Panc1 (cell line): ENCODE measurements around the gene ADAMTSL3. TPM values are rescaled to one million over a fixed set of nuclear protein-coding genes. Genes with fewer than 3 reads are reported as not detected.

Source experiments
- ATAC-seq: fragments of 200-7000 bp; cut with Tn5 transposase; 2 replicates; pipeline ENCODE4 v1.9.1; 2020; ENCODE audit warnings: mild to moderate bottlenecking, moderate library complexity
- BruUV-seq: library from RNA; stranded (reverse); fragments of 400-500 nt; replicated peaks from 2 replicates; lab custom pipeline; 2021; lab: Mats Ljungman, UMichigan
- CTCF ChIA-PET: fragments of 300-600 bp; sonication (Branson Sonifier 250); formaldehyde crosslinking; loops from one replicate; lab custom pipeline; 2022; ENCODE audit warnings: antibody characterized with exemption; lab: Charles Lee
- POLR2A ChIA-PET: fragments of 300-600 bp; sonication (Branson Sonifier 250); formaldehyde crosslinking; loops from one replicate; lab custom pipeline; 2022; ENCODE audit warnings: antibody characterized with exemption; lab: Charles Lee
- DNase-seq: peaks from one replicate; pipeline ENCODE4 v3.0.0-alpha.2; 2010; ENCODE audit warnings: low read depth, low spot score
- H3K27ac ChIP-seq: 2 replicates; pipeline ENCODE4 v1.5.1; 2011; ENCODE audit warnings: mild to moderate bottlenecking, low read length, inconsistent platforms
- H3K27me3 ChIP-seq: fragments of 200-500 bp; sonication (Bioruptor generic); 2 replicates; pipeline ENCODE4 v1.6.0; 2014; ENCODE audit warnings: low read length, inconsistent platforms; ENCODE audit not compliant: control insufficient read depth, insufficient read depth
- H3K36me3 ChIP-seq: fragments of 200-500 bp; sonication (Bioruptor generic); 2 replicates; pipeline ENCODE4 v1.5.1; 2014; ENCODE audit warnings: inconsistent platforms, mild to moderate bottlenecking, low read length, moderate library complexity; ENCODE audit not compliant: control insufficient read depth, insufficient read depth
- H3K4me1 ChIP-seq: 2 replicates; pipeline ENCODE4 v1.5.1; 2011; ENCODE audit warnings: inconsistent platforms, mild to moderate bottlenecking, low read length, moderate library complexity; ENCODE audit not compliant: control insufficient read depth, insufficient read depth
- H3K4me3 ChIP-seq, 2 experiments: 2 replicates each; pipeline ENCODE4 v1.5.1; 2011 to 2012; ENCODE audit warnings: low read depth in 2 of 2, low read length in 2 of 2, mild to moderate bottlenecking in 2 of 2, inconsistent platforms in 1 of 2, moderate library complexity in 1 of 2
- H3K9me3 ChIP-seq: fragments of 200-500 bp; sonication (Bioruptor generic); 2 replicates; pipeline ENCODE4 v1.5.1; 2014; ENCODE audit warnings: low read depth, mild to moderate bottlenecking, inconsistent platforms, low read length, moderate library complexity; ENCODE audit not compliant: control insufficient read depth, insufficient read depth
- POLR2AphosphoS5 ChIP-seq: IDR thresholded peaks from 2 replicates; pipeline ENCODE4 v1.6.1; 2012; ENCODE audit warnings: mild to moderate bottlenecking, low read depth, low read length, moderate library complexity
- SIN3A ChIP-seq: IDR thresholded peaks from 2 replicates; pipeline ENCODE4 v1.6.1; 2012; ENCODE audit warnings: low read depth, mild to moderate bottlenecking, low read length, moderate library complexity, borderline replicate concordance; ENCODE audit not compliant: insufficient read depth
- TCF7L2 ChIP-seq: IDR thresholded peaks from 2 replicates; pipeline ENCODE4 v1.6.1; 2011; ENCODE audit warnings: mild to moderate bottlenecking, low read depth, low read length, inconsistent platforms
- in situ Hi-C: cut with HindIII; loops from 2 replicates; pipeline ENCODE4 v1.10.0; 2016; ENCODE audit warnings: low sequenced_read_pairs, low pct_unique_long_range_greater_than_20kb
- intact Hi-C: fragments of 100-400 bp; cut with micrococcal nuclease; formaldehyde crosslinking; loops from one replicate; pipeline ENCODE4 v1.10.0; 2022; ENCODE audit not compliant: unreplicated experiment
- total RNA-seq: library from RNA; stranded (reverse); gene quantifications from one replicate; pipeline ENCODE4 v1.2.1, GENCODE V29; 2021; ENCODE audit not compliant: unreplicated experiment
- TF ChIP-seq, protein P1 (sequence below): fragments of 450-650 bp; IDR thresholded peaks from 2 replicates; pipeline ENCODE4 v1.5.1; 2017; ENCODE audit warnings: mild to moderate bottlenecking
- TF ChIP-seq, protein P2 (sequence below), 2 experiments: IDR thresholded peaks; 2 replicates each; pipeline ENCODE4 v1.6.1; 2011 to 2012; ENCODE audit warnings: low read depth in 2 of 2, control low read depth in 1 of 2, low read length in 1 of 2, mild to moderate bottlenecking in 1 of 2, moderate library complexity in 1 of 2; ENCODE audit not compliant: insufficient read depth in 1 of 2

Gene ADAMTSL3
- total RNA-seq, 1 experiment from 2014 or later: not detected

DNA sequence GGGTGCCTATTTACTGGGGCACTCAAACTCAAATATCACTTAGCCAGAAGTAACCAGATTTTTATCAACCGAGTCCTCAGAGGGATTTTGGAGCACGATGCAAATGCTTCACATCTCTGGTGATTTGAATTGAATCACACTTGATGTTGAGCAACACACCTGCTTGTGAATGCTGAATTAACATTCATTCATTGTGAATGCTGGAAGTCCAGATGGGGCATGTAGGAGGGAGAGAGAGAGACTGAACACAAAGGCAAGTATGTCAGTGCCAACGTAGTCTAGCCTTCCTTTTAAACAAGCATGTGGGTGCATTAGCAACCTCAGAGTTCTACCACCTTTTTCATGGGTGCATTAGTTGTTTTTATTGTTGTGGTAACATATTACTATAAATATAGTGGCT is 156.2 kb downstream of the ADAMTSL3 start:
- Histone ChIP-seq H3K36me3 (no peaks in the 10 kb centered on the region), H3K27me3 (no peaks in the 10 kb centered on the region), H3K27ac (no peak overlapping the region), H3K4me1 (no peaks in the 10 kb centered on the region), H3K9me3 (no peaks in the 10 kb centered on the region; the same call in 1 of the 2 replicates), H3K4me3 (no peak overlapping the region)
- POLR2A ChIA-PET: no interaction called here
- CTCF ChIA-PET: no interaction called here
- TF ChIP-seq TCF7L2 (no peak), POLR2AphosphoS5 (no peak)
- TF ChIP-seq, protein P1, sequence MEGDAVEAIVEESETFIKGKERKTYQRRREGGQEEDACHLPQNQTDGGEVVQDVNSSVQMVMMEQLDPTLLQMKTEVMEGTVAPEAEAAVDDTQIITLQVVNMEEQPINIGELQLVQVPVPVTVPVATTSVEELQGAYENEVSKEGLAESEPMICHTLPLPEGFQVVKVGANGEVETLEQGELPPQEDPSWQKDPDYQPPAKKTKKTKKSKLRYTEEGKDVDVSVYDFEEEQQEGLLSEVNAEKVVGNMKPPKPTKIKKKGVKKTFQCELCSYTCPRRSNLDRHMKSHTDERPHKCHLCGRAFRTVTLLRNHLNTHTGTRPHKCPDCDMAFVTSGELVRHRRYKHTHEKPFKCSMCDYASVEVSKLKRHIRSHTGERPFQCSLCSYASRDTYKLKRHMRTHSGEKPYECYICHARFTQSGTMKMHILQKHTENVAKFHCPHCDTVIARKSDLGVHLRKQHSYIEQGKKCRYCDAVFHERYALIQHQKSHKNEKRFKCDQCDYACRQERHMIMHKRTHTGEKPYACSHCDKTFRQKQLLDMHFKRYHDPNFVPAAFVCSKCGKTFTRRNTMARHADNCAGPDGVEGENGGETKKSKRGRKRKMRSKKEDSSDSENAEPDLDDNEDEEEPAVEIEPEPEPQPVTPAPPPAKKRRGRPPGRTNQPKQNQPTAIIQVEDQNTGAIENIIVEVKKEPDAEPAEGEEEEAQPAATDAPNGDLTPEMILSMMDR: no peak
- ATAC-seq: no peak
- no TSS peak for BruUV-seq
- no peak for DNase-seq
- in situ Hi-C loops (no loop called here), intact Hi-C loops (no loop called here)

DNA sequence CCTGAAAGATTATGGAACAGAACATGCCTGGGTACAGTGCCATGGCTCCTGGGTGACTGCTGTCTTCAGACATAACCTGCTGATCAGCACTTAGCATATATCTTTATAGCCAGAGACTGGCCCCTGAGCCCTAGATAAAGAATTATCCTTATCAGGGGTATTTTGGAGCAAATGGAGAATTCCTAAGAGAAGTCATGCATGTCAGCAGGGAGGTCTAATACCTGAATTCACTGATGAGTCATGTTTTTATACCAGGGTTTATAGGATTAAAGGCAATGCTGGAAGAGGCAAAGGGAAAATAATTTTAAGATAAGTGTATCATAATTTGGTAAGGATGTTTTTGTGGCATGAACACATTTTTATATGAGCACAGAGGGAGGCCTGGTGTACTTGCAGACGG is 159.8 kb downstream of the ADAMTSL3 start:
- Histone ChIP-seq H3K36me3 (no peaks in the 10 kb centered on the region), H3K4me3 (no peak overlapping the region), H3K27me3 (no peaks in the 10 kb centered on the region), H3K9me3 (no peaks in the 10 kb centered on the region), H3K4me1 (no peaks in the 10 kb centered on the region), H3K27ac (no peak overlapping the region)
- TF ChIP-seq SIN3A (no peak), POLR2AphosphoS5 (no peak), TCF7L2 (no peak)
- TF ChIP-seq, protein P1: no peak
- TF ChIP-seq, protein P2, sequence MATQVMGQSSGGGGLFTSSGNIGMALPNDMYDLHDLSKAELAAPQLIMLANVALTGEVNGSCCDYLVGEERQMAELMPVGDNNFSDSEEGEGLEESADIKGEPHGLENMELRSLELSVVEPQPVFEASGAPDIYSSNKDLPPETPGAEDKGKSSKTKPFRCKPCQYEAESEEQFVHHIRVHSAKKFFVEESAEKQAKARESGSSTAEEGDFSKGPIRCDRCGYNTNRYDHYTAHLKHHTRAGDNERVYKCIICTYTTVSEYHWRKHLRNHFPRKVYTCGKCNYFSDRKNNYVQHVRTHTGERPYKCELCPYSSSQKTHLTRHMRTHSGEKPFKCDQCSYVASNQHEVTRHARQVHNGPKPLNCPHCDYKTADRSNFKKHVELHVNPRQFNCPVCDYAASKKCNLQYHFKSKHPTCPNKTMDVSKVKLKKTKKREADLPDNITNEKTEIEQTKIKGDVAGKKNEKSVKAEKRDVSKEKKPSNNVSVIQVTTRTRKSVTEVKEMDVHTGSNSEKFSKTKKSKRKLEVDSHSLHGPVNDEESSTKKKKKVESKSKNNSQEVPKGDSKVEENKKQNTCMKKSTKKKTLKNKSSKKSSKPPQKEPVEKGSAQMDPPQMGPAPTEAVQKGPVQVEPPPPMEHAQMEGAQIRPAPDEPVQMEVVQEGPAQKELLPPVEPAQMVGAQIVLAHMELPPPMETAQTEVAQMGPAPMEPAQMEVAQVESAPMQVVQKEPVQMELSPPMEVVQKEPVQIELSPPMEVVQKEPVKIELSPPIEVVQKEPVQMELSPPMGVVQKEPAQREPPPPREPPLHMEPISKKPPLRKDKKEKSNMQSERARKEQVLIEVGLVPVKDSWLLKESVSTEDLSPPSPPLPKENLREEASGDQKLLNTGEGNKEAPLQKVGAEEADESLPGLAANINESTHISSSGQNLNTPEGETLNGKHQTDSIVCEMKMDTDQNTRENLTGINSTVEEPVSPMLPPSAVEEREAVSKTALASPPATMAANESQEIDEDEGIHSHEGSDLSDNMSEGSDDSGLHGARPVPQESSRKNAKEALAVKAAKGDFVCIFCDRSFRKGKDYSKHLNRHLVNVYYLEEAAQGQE (IDR thresholded peaks at IDR 0.05; ENCODE audit: insufficient read depth in 1 of 2, low read depth in 2 of 2, low read length in 1 of 2): no peak
- no TSS peak for BruUV-seq
- ChIA-PET POLR2A (no interaction called here), CTCF (no interaction called here)
- no peak for ATAC-seq
- no peak for DNase-seq
- intact Hi-C loops (no loop called here), in situ Hi-C loops (no loop called here)

DNA sequence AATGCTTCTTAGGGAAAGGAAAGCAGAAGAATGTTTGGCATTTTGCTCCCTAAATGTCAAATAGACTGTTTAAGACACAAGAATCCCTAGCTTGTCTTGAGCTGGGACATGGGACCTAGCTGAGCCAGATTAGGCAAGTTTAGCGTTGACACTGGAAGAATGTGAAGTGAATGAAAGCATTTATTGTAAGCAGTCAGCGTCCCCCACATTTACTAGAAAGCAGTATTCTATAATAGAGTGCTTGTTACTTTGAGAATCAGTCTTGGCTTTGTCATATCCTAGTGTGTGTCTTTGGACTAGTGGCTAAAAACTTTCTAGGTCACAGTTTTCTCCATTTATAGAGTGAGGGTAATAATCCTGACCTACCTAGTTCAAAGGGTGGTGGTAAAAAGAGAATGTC is 161.6 kb downstream of the ADAMTSL3 start:
- H3K4me3 ChIP-seq: no peak overlapping the region
- no peak for TF ChIP-seq POLR2AphosphoS5
- TF ChIP-seq, protein P1: no peak
- TF ChIP-seq SIN3A: no peak
- TF ChIP-seq, protein P2 (IDR thresholded peaks at IDR 0.05; ENCODE audit: insufficient read depth in 1 of 2, low read depth in 2 of 2, low read length in 1 of 2): no peak
- no peak for TF ChIP-seq TCF7L2
- DNase-seq: no peak
- H3K27me3 ChIP-seq: no peaks in the 10 kb centered on the region
- no peak overlapping the region for H3K27ac ChIP-seq
- ChIA-PET CTCF (no interaction called here), POLR2A (no interaction called here)
- no peak for ATAC-seq
- no peaks in the 10 kb centered on the region for H3K4me1 ChIP-seq
- H3K9me3 ChIP-seq: no peaks in the 10 kb centered on the region
- H3K36me3 ChIP-seq: no peaks in the 10 kb centered on the region
- in situ Hi-C loops: no loop called here
- intact Hi-C loops: no loop called here
- no TSS peak for BruUV-seq
